Hippocampal formation (tissue), 2 donors: ENCODE results near the gene KRT71.

Experiments
- DNase-seq, 2 donors: peaks; one replicate each; lab custom pipeline; 2025; lab: John Stamatoyannopoulos, UW

KRT71 gene

DNA sequence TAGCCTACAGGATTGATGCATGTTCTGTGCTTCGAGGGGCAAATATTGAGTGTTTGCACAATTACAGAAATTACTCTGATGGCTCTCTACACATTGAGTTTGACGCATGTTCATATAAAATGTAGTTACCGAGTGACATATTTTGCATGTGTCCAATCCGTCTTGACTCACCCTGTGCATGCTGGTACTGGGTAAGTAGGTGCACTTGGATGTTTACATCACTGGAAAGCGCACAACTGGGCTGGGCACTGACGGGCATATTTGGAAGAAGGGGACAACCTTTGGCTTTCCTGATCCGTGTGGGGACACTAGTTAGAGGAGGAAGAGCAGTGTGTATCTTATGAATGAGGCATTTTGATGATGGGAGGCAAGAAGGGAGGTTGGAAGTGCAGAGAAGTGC lies 55.0 kb downstream of the KRT71 start:
- no peak for DNase-seq

DNA sequence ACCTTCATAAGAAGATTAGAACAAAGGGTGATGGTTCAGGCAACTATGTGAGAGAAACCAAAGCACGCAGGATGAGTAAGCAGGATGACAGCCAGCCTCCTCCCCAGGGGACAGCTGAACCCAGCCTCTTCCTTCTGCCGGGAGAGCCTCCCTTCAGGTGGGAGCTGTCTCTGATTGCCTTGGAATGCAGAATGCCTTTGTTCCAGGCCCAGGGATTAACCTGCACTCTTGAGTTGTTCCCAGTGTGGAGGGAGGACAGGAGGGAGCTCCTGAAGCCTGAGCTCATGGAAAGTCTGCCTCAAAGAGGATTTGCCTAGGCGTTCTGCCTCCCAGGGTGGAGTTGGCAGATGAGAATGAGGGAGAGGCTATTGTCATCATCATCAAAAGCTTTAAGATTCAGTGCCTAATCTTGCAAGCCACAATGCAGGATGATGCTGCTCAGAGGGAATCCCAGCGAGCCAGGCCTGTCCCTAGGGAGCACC lies 56.3 kb downstream of the KRT71 start:
- DNase-seq: no peak

DNA sequence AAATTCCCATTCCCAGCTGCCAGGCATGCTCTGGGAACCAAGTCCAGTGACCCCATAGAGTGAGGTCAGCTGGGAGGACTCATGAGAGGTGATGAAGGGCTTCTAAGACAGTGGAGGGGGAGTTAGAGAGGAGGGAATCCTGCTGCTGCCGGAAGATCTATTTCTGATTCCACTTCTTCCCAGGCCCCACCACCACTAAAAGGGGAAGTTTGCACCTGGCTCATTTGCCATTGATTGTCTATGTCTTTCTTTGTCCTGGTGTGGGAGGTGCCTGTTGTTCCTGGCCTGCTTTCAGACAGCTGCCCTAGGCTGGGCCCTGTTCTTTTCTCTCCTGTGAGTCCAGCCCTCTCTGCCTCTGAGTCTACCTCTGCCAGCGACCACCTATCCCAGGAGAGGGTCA lies 56.9 kb downstream of the KRT71 start:
- no peak for DNase-seq

DNA sequence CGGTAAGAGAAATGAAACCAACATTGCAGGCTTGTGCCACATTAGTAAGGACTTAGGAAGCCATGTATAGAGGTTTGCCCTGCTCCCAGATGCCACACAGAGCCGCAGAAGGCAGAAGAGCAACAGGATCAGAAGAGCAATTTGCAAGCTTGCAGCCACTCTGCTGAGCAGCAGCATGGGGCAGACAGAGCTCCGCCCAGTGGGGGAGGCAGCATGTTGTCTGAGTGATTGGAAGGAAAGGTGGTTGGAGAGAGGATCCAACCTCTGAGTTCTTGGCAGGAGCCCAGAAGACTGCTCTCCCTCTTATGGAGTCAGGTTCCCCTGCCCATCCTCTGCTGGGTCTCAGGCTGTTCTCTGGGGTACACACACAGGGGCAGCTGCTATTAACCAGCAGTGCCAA lies 57.6 kb downstream of the KRT71 start:
- DNase-seq: no peak

DNA sequence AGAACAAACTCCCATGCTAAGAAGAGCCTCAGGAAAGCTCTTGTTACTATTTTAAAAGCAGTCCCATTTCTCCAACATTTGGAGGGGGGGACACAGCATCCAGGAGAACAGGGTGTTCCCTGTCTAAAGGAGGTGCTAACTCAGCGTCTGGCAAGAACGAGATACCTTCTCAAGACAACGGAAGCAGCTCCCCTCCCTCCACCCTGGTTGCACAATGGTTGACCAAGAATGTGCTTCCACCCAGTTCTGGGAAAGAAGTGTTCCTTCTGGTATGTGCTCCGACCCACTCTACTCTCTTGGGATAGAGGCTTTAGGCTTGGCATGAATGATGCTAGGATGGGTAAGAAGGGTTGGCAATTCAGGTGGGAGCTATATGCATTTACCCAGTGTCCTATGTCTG lies 58.4 kb downstream of the KRT71 start:
- no peak for DNase-seq

DNA sequence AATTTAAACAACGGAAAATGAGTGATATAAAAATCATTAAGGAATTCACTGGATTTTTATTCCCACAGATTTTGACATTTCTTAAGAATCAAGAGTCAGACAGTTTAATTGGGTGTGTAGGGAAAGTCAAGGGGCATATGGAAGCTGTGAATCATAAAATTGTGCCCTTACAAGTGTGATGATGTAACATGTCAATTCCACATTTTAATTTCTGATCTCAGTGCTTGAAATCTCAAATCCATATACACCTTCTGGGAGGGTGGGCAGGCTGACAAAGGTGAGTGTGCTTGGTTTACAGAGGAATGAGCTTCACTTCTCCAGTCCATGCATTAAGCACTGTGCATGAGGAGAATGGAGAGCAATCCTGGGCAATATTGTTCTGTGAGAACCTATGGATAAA lies 58.8 kb downstream of the KRT71 start:
- no peak for DNase-seq
